CD14-positive monocyte (primary cell): Measurements from ENCODE around the gene RNF213. TPM values are rescaled to one million over a fixed set of nuclear protein-coding genes. Genes with fewer than 3 reads are reported as not detected.
"Not testable (repeated sequence)": the region's sequence is repeated elsewhere in the genome, so short reads cannot be mapped to it uniquely, and the experiment has no call there.

Experiments used
- DNase-seq, 3 donors: peaks; one replicate each; pipeline ENCODE4 v3.0.0-alpha.2; 2011 to 2022
- H2AFZ ChIP-seq: 2 replicates; pipeline ENCODE4 v1.6.0; 2012; ENCODE audit warnings: mild to moderate bottlenecking, low read depth, low read length, inconsistent platforms; ENCODE audit not compliant: insufficient read depth, poor library complexity, severe bottlenecking
- H3K27ac ChIP-seq, 2 donors: 1 replicate in 1 of 2; 2 replicates in 1 of 2; pipeline ENCODE4 v1.5.1; 2012 to 2013; ENCODE audit warnings: low read length in 2 of 2, control low read depth in 1 of 2, inconsistent platforms in 1 of 2, low read depth in 1 of 2, mild to moderate bottlenecking in 1 of 2
- H3K27me3 ChIP-seq, 2 donors: one replicate each; pipeline versions ENCODE4 v1.6.0 to v1.6.1; 2011 to 2013; ENCODE audit warnings: low read length in 2 of 2; ENCODE audit not compliant: control insufficient read depth in 2 of 2, insufficient read depth in 2 of 2
- H3K36me3 ChIP-seq, 2 donors: replicated peaks in 1 of 2; 1 replicate in 1 of 2; 2 replicates in 1 of 2; pipeline versions ENCODE4 v1.5.1 to v1.6.1; 2012 to 2013; ENCODE audit warnings: low read length in 2 of 2, control low read depth in 1 of 2, inconsistent platforms in 1 of 2, mild to moderate bottlenecking in 1 of 2; ENCODE audit not compliant: insufficient read depth in 2 of 2, control insufficient read depth in 1 of 2
- H3K4me1 ChIP-seq, 2 donors: 1 replicate in 1 of 2; 2 replicates in 1 of 2; pipeline versions ENCODE4 v1.5.1 to v1.6.1; 2012 to 2013; ENCODE audit warnings: low read length in 2 of 2, control low read depth in 1 of 2, inconsistent platforms in 1 of 2, mild to moderate bottlenecking in 1 of 2, moderate library complexity in 1 of 2; ENCODE audit not compliant: insufficient read depth in 2 of 2, control insufficient read depth in 1 of 2
- H3K4me2 ChIP-seq: replicated peaks from 2 replicates; pipeline ENCODE3; 2012; ENCODE audit warnings: low read length, moderate library complexity, mild to moderate bottlenecking; ENCODE audit not compliant: poor library complexity, severe bottlenecking; ENCODE audit errors: extremely low read depth
- H3K4me3 ChIP-seq, 3 experiments: fragments of 200-600 bp in 1 of 3; sonication (generic) in 1 of 3; replicated peaks in 1 of 3; 1 replicate in 2 of 3; 2 replicates in 1 of 3; pipeline ENCODE4 v1.5.1; 2011 to 2013; ENCODE audit warnings: low read length in 3 of 3, mild to moderate bottlenecking in 3 of 3, control low read depth in 2 of 3, low read depth in 2 of 3, inconsistent platforms in 1 of 3, moderate library complexity in 1 of 3
- H3K79me2 ChIP-seq: 2 replicates; pipeline ENCODE4 v1.6.0; 2012; ENCODE audit warnings: mild to moderate bottlenecking, control low read depth, inconsistent platforms, low read length, moderate library complexity; ENCODE audit not compliant: insufficient read depth
- H3K9ac ChIP-seq: 2 replicates; pipeline ENCODE4 v1.6.0; 2017; ENCODE audit warnings: low read length, mild to moderate bottlenecking; ENCODE audit not compliant: insufficient read depth, poor library complexity, severe bottlenecking
- H3K9me3 ChIP-seq, 2 donors: replicated peaks in 1 of 2; 1 replicate in 1 of 2; 2 replicates in 1 of 2; pipeline versions ENCODE4 v1.5.1 to v1.6.1; 2012 to 2013; ENCODE audit warnings: low read length in 2 of 2, control low read depth in 1 of 2; ENCODE audit not compliant: control insufficient read depth in 1 of 2, insufficient read depth in 1 of 2
- H4K20me1 ChIP-seq: 2 replicates; pipeline ENCODE4 v1.6.0; 2012; ENCODE audit warnings: mild to moderate bottlenecking, low read length, control low read depth, moderate library complexity; ENCODE audit not compliant: insufficient read depth
- H3K27ac Mint-ChIP-seq, 7 donors: one replicate each; pipeline ENCODE4 v1.8.0; 2020; ENCODE audit warnings: mild to moderate bottlenecking in 7 of 7, mixed read lengths in 7 of 7, moderate library complexity in 6 of 7, inconsistent platforms in 2 of 7
- H3K27me3 Mint-ChIP-seq, 3 donors: one replicate each; pipeline ENCODE4 v1.8.0; 2021 to 2022; ENCODE audit warnings: low read depth in 3 of 3, mild to moderate bottlenecking in 3 of 3, mixed read lengths in 3 of 3, moderate library complexity in 3 of 3, inconsistent platforms in 1 of 3
- H3K36me3 Mint-ChIP-seq, 2 donors: one replicate each; pipeline ENCODE4 v1.8.0; 2020; ENCODE audit warnings: mixed read lengths in 2 of 2, inconsistent platforms in 1 of 2, mild to moderate bottlenecking in 1 of 2
- H3K4me1 Mint-ChIP-seq: one replicate; pipeline ENCODE4 v1.8.0; 2020; ENCODE audit warnings: mild to moderate bottlenecking, mixed read lengths
- H3K4me3 Mint-ChIP-seq, 2 donors: one replicate each; pipeline ENCODE4 v1.8.0; 2020; ENCODE audit warnings: mild to moderate bottlenecking in 2 of 2, mixed read lengths in 2 of 2, moderate library complexity in 1 of 2
- H3K9me3 Mint-ChIP-seq, 7 donors: one replicate each; pipeline ENCODE4 v1.8.0; 2020 to 2022; ENCODE audit warnings: mixed read lengths in 7 of 7, mild to moderate bottlenecking in 6 of 7, moderate library complexity in 6 of 7, inconsistent platforms in 2 of 7
- CTCF ChIP-seq: fragments of 200-600 bp; IDR thresholded peaks from one replicate; pipeline ENCODE4 v1.8.0; 2022; ENCODE audit warnings: antibody characterized with exemption, mild to moderate bottlenecking
- WGBS: methylation state at CpG from one replicate; pipeline ENCODE4 v1.1.5; 2013; ENCODE audit warnings: missing lambda C conversion rate; ENCODE audit not compliant: insufficient coverage; 5-methylcytosine and 5-hydroxymethylcytosine counted together
- intact Hi-C, 2 donors: fragments of 100-400 bp; cut with micrococcal nuclease; formaldehyde crosslinking; loops; one replicate each; pipeline versions ENCODE4 v1.15.0 to v1.15.1; 2023
- polyA plus RNA-seq, 3 donors: library from polyadenylated mRNA; depleted of rRNA in 1 of 3; unstranded in 2 of 3; stranded (reverse) in 1 of 3; fragments of 300-500 nt in 2 of 3; fragments of >200 nt in 1 of 3; fragmentation: Illumina TruSeq in 2 of 3; gene quantifications; 1 replicate in 2 of 3; 2 replicates in 1 of 3; pipeline ENCODE4 v1.2.3, GENCODE V29; 2012 to 2021

Gene RNF213
- polyA plus RNA-seq, 3 donors, result 10.3 to 196 (median 18.1) TPM

- no peak overlapping the region for H3K4me3 ChIP-seq
- Mint-ChIP-seq H3K27ac (peak overlapping the region in 1 of 7 donors; percentile 15), H3K36me3 (peaks cover 75 to 81% of the 10 kb centered on the region in 2 donors), H3K4me3 (peak overlapping the region in 1 of 2 donors; percentile 47), H3K4me1 (no peaks in the 10 kb centered on the region), H3K9me3 (peaks cover 0 to 5% (median 2%) of the 10 kb centered on the region in 7 donors), H3K27me3 (no peaks in the 10 kb centered on the region)
- intact Hi-C loops, result no loop called here
- H3K36me3 ChIP-seq, result peaks cover 78 to 86% of the 10 kb centered on the region in 2 donors
- no peak overlapping the region for H3K9ac ChIP-seq
- H3K27ac ChIP-seq, result no peak overlapping the region
- H3K79me2 ChIP-seq, result peaks cover 21% of the 10 kb centered on the region
- H3K4me1 ChIP-seq, result no peaks in the 10 kb centered on the region
- 100% methylated on average over 4 of the region's 6 CpGs for WGBS
- no peak overlapping the region for H3K4me2 ChIP-seq
- H3K9me3 ChIP-seq, result no peaks in the 10 kb centered on the region
- H3K27me3 ChIP-seq, result no peaks in the 10 kb centered on the region
- H2AFZ ChIP-seq, result no peak overlapping the region
- TF ChIP-seq CTCF, result no peak
- H4K20me1 ChIP-seq, result peaks cover 87% of the 10 kb centered on the region
- no peak for DNase-seq
These were observed 52.6 kb downstream of the RNF213 start for GRCh38 chr17:80313160-80313829.

DNA sequence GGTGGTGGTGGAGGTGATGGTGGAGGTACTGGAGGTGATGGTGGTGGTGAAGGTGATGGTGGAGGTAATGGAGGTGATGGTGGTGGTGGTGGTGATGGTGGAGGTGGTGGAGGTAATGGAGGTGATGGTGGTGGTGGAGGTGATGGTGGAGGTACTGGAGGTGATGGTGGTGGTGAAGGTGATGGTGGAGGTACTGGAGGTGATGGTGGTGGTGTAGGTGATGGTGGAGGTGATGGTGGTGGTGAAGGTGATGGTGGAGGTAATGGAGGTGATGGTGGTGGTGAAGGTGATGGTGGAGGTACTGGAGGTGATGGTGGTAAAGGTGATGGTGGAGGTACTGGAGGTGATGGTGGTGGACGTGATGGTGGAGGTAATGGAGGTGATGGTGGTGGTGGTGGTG lies 53.3 kb downstream of the RNF213 start:
- H3K4me2 ChIP-seq, H3K27me3 ChIP-seq, H3K4me3 ChIP-seq, H3K4me1 Mint-ChIP-seq, DNase-seq, H3K9me3 ChIP-seq, H3K27me3 Mint-ChIP-seq, intact Hi-C loops, H2AFZ ChIP-seq, H3K4me1 ChIP-seq, H3K9me3 Mint-ChIP-seq, H3K4me3 Mint-ChIP-seq, H3K27ac ChIP-seq, H3K9ac ChIP-seq, H3K27ac Mint-ChIP-seq: not testable (repeated sequence)
- H4K20me1 ChIP-seq, result peaks cover 87% of the 10 kb centered on the region
- WGBS, result no CpG with 5 or more reads among the region's 1 CpG
- H3K79me2 ChIP-seq, result peaks cover 21% of the 10 kb centered on the region
- H3K36me3 Mint-ChIP-seq, result peaks cover 73 to 81% of the 10 kb centered on the region in 2 donors
- H3K36me3 ChIP-seq, result peaks cover 76 to 86% of the 10 kb centered on the region in 2 donors
